HepG2 (cell line): Measurements from ENCODE around the gene RASSF8. TPM values are rescaled to one million over a fixed set of nuclear protein-coding genes. Genes with fewer than 3 reads are reported as not detected.

Experiments used
- AHDC1 ChIP-seq: sonication (generic); formaldehyde crosslinking; IDR thresholded peaks from 2 replicates; pipeline ENCODE4 v1.5.1; 2020; ENCODE audit warnings: mild to moderate bottlenecking, missing genetic modification reagents, borderline replicate concordance
- ARNT ChIP-seq: fragments of 450-650 bp; IDR thresholded peaks from 2 replicates; pipeline ENCODE4 v1.6.1; 2017
- HDAC6 ChIP-seq: fragments of 200-600 bp; sonication (generic); IDR thresholded peaks from 2 replicates; pipeline ENCODE4 v1.7.0; 2017; ENCODE audit warnings: mild to moderate bottlenecking, antibody characterized with exemption, low read length, low read depth
- HNF4A ChIP-seq: sonication (generic); formaldehyde crosslinking; IDR thresholded peaks from 2 replicates; pipeline ENCODE4 v1.4.0; 2020; ENCODE audit warnings: missing genetic modification reagents
- SMYD3 ChIP-seq: sonication (generic); formaldehyde crosslinking; IDR thresholded peaks from 2 replicates; pipeline ENCODE4 v1.8.1; 2023; ENCODE audit warnings: mild to moderate bottlenecking, missing genetic modification reagents
- SYNCRIP ChIP-seq: fragments of 200-400 bp; formaldehyde crosslinking; IDR thresholded peaks from 2 replicates; pipeline ENCODE4 v1.6.1; 2018; ENCODE audit warnings: mild to moderate bottlenecking, low read depth, low read length; ENCODE audit not compliant: insufficient read depth
- TARDBP ChIP-seq: sonication (generic); formaldehyde crosslinking; IDR thresholded peaks from 2 replicates; pipeline ENCODE4 v1.8.0; 2022; ENCODE audit warnings: mild to moderate bottlenecking, missing genetic modification reagents
- ZNF569 ChIP-seq: sonication (generic); formaldehyde crosslinking; IDR thresholded peaks from 2 replicates; pipeline ENCODE4 v1.5.0; 2020; ENCODE audit warnings: mild to moderate bottlenecking, missing genetic modification reagents, moderate library complexity, borderline replicate concordance
- polyA plus RNA-seq, 8 experiments: library from polyadenylated mRNA; depleted of rRNA in 3 of 8; stranded (reverse) in 7 of 8; unstranded in 1 of 8; fragments of >200 nt; fragmentation: Illumina TruSeq in 4 of 8; extraction: Trizol in 4 of 8; gene quantifications; 2 replicates each; pipeline versions ENCODE4 v1.2.1 to v1.2.3, GENCODE V29; 2011 to 2016; ENCODE audit warnings: low read depth in 4 of 8, missing spikeins in 1 of 8, mixed read lengths in 1 of 8; ENCODE audit not compliant: insufficient read depth in 1 of 8
- total RNA-seq, 5 experiments: library from RNA; depleted of rRNA; stranded (reverse); fragments of >200 nt; fragmentation: Illumina TruSeq; extraction: Trizol; gene quantifications; 2 replicates each; pipeline ENCODE4 v1.2.3, GENCODE V29; 2016; ENCODE audit warnings: low read depth in 1 of 5
- TF ChIP-seq, protein P1 (sequence below): sonication (generic); formaldehyde crosslinking; IDR thresholded peaks from 2 replicates; pipeline ENCODE4 v1.4.0; 2020; ENCODE audit warnings: missing genetic modification reagents; ENCODE audit errors: not compliant biosample characterization

RASSF8 gene
- total and polyA plus RNA-seq, 2 of the 13 experiments (the other 11 are each of a cell fraction or from before 2014, with no cell fraction given) = 0.82 to 9.2 TPM

DNA sequence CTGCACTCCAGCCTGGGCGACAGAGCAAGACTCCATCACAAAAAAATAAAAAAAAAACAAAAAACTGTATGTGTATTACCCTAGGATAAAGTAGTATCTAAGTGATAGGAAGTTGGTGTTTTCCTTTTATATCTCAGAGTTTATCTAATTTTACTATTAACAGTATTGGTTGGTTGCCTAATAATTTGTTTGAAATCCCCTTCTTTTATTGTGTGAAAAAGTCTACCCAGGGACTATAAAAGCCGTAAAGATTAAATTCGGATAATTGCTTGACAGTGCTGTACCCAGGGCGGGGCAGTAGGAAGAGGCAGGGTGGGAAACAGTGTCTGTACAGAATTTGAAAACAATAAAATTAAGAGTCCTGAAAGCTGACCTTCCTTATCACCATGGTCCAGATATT lies 78.4 kb downstream of the RASSF8 start (continued):
- TF ChIP-seq AHDC1 (no peak), ARNT (no peak), HDAC6 (no peak), TARDBP (CRISPR knock-in tag) (no peak), ZNF569 (no peak), SMYD3 (CRISPR knock-in tag) (no peak), SYNCRIP (no peak), HNF4A (CRISPR knock-in tag) (no peak)
- TF ChIP-seq, protein P1, sequence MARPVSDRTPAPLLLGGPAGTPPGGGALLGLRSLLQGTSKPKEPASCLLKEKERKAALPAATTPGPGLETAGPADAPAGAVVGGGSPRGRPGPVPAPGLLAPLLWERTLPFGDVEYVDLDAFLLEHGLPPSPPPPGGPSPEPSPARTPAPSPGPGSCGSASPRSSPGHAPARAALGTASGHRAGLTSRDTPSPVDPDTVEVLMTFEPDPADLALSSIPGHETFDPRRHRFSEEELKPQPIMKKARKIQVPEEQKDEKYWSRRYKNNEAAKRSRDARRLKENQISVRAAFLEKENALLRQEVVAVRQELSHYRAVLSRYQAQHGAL = no peak
